NB4 (cell line): ENCODE measurements around the gene DGKG.

Experiments
- DNase-seq: peaks from one replicate; pipeline ENCODE4 v3.0.0; 2010; ENCODE audit warnings: low read depth
- H3K4me3 ChIP-seq: one replicate; pipeline ENCODE4 v1.5.1; 2011; ENCODE audit warnings: mild to moderate bottlenecking, low read depth, low read length, moderate library complexity
- MYC ChIP-seq: IDR thresholded peaks from 2 replicates; pipeline ENCODE4 v1.6.1; 2011; ENCODE audit warnings: low read depth, low read length
- POLR2A ChIP-seq: IDR thresholded peaks from 2 replicates; pipeline ENCODE4 v1.6.1; 2011; ENCODE audit warnings: mild to moderate bottlenecking; ENCODE audit not compliant: insufficient read length; ENCODE audit errors: extremely low read depth
- TF ChIP-seq, protein P1 (sequence below): IDR thresholded peaks from 2 replicates; pipeline ENCODE4 v1.6.1; 2011; ENCODE audit warnings: low read depth, low read length
- TF ChIP-seq, protein P2 (sequence below): IDR thresholded peaks from one replicate; pipeline ENCODE4 v1.5.1; 2012; ENCODE audit warnings: low read depth, low read length

DGKG gene

DNA sequence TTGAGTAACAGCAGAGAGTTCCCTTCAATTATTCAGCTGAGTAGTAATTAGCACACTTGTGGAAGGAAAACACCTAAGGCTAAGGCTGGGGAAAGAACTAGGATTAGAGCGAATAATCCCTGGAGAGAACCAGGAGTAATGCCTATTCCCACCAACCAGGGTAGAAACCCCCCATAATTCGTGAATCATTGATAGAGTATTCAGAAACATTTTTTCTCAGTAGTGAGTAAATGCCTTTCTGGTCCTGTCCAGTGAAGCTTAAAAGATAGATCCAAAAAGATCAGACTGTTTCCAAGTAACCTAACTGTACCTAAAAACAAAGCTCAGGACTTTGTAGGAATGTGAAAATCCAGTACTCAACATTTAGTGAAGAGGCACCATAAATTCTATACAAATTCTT lies 71.2 kb downstream of the DGKG start:
- H3K4me3 ChIP-seq: no peak overlapping the region
- no peak for TF ChIP-seq MYC
- TF ChIP-seq, protein P1, sequence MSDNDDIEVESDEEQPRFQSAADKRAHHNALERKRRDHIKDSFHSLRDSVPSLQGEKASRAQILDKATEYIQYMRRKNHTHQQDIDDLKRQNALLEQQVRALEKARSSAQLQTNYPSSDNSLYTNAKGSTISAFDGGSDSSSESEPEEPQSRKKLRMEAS: no peak
- TF ChIP-seq, protein P2, sequence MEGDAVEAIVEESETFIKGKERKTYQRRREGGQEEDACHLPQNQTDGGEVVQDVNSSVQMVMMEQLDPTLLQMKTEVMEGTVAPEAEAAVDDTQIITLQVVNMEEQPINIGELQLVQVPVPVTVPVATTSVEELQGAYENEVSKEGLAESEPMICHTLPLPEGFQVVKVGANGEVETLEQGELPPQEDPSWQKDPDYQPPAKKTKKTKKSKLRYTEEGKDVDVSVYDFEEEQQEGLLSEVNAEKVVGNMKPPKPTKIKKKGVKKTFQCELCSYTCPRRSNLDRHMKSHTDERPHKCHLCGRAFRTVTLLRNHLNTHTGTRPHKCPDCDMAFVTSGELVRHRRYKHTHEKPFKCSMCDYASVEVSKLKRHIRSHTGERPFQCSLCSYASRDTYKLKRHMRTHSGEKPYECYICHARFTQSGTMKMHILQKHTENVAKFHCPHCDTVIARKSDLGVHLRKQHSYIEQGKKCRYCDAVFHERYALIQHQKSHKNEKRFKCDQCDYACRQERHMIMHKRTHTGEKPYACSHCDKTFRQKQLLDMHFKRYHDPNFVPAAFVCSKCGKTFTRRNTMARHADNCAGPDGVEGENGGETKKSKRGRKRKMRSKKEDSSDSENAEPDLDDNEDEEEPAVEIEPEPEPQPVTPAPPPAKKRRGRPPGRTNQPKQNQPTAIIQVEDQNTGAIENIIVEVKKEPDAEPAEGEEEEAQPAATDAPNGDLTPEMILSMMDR: no peak
- TF ChIP-seq POLR2A: no peak
- DNase-seq: no peak

DNA sequence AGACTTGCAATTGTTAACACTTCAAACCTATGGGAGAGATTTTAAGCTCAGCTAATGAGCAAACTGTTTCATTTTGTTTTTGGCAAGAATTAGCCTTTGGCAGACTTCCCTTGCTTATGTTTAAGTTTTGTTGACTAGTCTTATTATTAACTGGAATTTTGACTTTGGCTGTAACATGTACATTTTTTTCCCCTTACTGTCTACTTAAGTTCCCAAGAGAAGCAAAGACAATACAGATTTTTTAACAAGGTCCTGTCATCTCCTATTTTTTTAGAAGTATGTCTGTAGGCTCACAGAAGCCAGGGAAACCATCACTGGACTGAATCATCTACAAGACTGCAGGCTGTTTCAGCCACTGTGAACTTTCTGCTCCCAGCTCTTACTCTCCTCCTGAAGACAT lies 74.3 kb downstream of the DGKG start:
- H3K4me3 ChIP-seq: no peak overlapping the region
- TF ChIP-seq, protein P2: no peak
- TF ChIP-seq MYC: no peak
- TF ChIP-seq, protein P1: no peak
- no peak for TF ChIP-seq POLR2A
- DNase-seq: no peak

DNA sequence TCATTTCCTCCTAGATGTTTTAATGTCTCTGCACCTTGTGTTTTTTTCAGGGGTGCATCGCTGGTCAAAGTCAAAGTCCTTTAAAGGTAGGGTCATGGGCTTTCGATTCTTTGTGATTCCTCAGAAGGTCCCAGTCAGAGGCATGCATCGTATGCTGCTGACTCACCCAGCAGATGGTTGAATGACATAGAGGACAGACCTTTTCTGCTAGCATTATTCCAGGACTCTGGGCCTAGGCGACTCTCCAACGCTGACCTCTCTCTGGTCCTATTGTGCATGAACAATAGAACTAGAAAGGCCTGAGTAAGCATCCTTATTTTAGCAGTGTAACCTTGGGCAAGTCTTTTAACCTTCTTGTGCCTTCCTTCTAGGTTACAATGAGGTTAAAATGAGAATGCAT lies 75.9 kb downstream of the DGKG start:
- no peak overlapping the region for H3K4me3 ChIP-seq
- TF ChIP-seq POLR2A: no peak
- no peak for TF ChIP-seq MYC
- TF ChIP-seq, protein P1: no peak
- TF ChIP-seq, protein P2: no peak
- DNase-seq: no peak

DNA sequence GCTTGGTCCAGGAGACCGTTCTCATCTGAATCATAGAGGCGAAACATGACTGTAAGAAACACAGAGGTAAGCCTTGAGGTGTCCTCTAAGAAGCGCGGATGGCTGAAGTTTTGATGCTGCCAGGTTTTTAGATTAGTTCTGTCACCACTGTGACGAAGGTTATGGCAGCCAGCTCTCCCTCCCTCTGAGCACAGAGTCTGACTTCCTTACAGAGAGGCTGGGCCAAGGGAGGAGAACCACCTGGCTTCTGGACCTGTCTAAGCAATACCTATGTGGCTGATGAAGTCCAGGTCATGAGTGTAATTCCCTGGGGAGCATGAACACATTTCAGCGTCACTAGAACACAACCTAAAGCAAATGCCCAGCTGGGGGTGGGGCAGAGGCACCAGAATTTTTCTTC lies 77.4 kb downstream of the DGKG start:
- no peak for DNase-seq
- H3K4me3 ChIP-seq: no peak overlapping the region
- TF ChIP-seq, protein P2: no peak
- TF ChIP-seq MYC (no peak), POLR2A (no peak)
- TF ChIP-seq, protein P1: no peak

DNA sequence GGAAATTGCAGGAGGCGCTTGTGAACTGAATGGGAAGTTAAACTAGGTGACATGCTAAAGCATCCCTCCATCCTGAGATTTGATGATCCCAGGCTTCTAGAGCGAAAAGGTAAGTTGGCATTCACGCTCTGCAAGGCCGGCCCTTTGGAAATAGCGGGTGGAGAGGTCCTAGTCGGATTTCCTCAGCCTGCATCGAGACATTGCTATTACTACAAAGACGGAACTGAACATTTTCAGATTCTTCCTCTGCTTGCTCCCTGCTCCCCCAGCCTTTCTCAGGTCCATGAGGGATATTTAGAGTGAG lies 77.7 kb downstream of the DGKG start:
- TF ChIP-seq, protein P1: no peak
- TF ChIP-seq POLR2A: no peak
- TF ChIP-seq MYC: no peak
- TF ChIP-seq, protein P2: no peak
- DNase-seq: no peak
- no peak overlapping the region for H3K4me3 ChIP-seq

DNA sequence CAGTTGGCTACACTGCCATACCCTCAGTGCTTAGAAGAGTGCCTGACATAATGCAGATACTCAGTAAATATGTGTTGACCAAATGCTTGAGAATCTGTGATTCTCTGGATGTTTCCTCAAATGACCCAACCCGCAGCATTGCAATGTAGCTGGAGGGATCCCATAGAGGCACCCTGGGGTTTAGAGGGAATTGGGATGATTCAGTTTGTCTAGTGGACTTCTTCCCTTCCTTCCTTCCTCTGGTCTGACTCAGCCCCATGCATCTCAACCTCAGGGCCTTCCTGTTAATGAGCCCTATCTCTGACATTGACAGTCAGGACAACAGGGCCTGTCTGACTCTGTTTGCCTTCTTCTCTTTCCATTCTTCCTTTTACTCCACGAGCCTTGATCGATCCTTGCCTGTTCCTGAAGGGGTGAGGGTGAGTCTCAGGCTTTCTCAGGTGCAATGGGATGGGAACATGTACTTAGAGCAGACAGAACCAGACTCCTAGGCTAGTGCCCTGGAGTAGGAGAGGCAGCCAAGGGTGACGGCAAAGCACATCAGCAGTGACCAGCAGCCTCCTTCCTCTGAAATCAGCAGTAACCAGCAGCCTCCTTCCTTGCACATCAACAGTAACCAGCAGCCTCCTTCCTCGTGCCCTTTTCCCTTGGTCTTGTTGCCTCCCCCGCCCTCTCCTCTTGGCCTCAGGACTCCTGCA lies 78.2 kb downstream of the DGKG start:
- DNase-seq: no peak
- H3K4me3 ChIP-seq: no peak overlapping the region
- no peak for TF ChIP-seq MYC
- TF ChIP-seq, protein P1: no peak
- TF ChIP-seq POLR2A: no peak
- TF ChIP-seq, protein P2: no peak
